Left renal pelvis (tissue), 4 donors: ENCODE measurements around the gene TMEM154. TPM values are rescaled to one million over a fixed set of nuclear protein-coding genes. Genes with fewer than 3 reads are reported as not detected.
A peak's percentile ranks its signal among the peaks of the same experiment; 100 is the strongest.

Source experiments
- DNase-seq, 4 donors: peaks; one replicate each; pipeline ENCODE4 v3.0.0-alpha.2; 2013; ENCODE audit warnings: low read depth in 4 of 4, low spot score in 3 of 4
- polyA plus RNA-seq, 4 donors: library from polyadenylated mRNA; unstranded; fragments of 120-200 nt; gene quantifications; one replicate each; pipeline ENCODE4 v1.2.1, GENCODE V29; 2013; ENCODE audit not compliant: insufficient read length in 4 of 4

The TMEM154 gene
- polyA plus RNA-seq, result 1 to 10 TPM; 1.1 to 3.8 (median 1.8) TPM

GRCh38 chr4:152679414-152680281 is at the start of gene TMEM154:
Gene TMEM154, minus strand, starts transcription at chr4:152679997. Its CDS starts 64 bp downstream, at chr4:152679933.
- peak; percentile 18 to 35 (median 24) for DNase-seq

- no peak for DNase-seq
These were observed 49.7 kb upstream of the TMEM154 start for GRCh38 chr4:152729466-152729865.

- no peak for DNase-seq
These were observed 48.5 kb upstream of the TMEM154 start for GRCh38 chr4:152728343-152728742.

GRCh38 chr4:152727784-152728183 is 48.0 kb upstream of the TMEM154 start:
- DNase-seq, result no peak

GRCh38 chr4:152724494-152724893 is 44.7 kb upstream of the TMEM154 start:
- no peak for DNase-seq

- DNase-seq, result no peak
These were observed 43.4 kb upstream of the TMEM154 start for GRCh38 chr4:152723236-152723635.

- no peak for DNase-seq
These were observed 40.2 kb upstream of the TMEM154 start for GRCh38 chr4:152719801-152720556.

GRCh38 chr4:152719291-152719690 is 39.5 kb upstream of the TMEM154 start:
- DNase-seq, result no peak

- DNase-seq, result no peak
These were observed 35.3 kb upstream of the TMEM154 start for GRCh38 chr4:152715076-152715475.

GRCh38 chr4:152713951-152714705 is 34.3 kb upstream of the TMEM154 start:
- DNase-seq, result no peak

GRCh38 chr4:152709675-152710438 is 30.1 kb upstream of the TMEM154 start:
- no peak for DNase-seq

GRCh38 chr4:152708796-152709195 is 29.0 kb upstream of the TMEM154 start:
- no peak for DNase-seq

GRCh38 chr4:152708361-152708760 is 28.6 kb upstream of the TMEM154 start:
- no peak for DNase-seq

- DNase-seq, result no peak
These were observed 27.8 kb upstream of the TMEM154 start for GRCh38 chr4:152707632-152708031.

- no peak for DNase-seq
These were observed 26.1 kb upstream of the TMEM154 start for GRCh38 chr4:152705903-152706302.

- DNase-seq, result no peak
These were observed 25.0 kb upstream of the TMEM154 start for GRCh38 chr4:152704788-152705187.

GRCh38 chr4:152700151-152700550 is 20.4 kb upstream of the TMEM154 start:
- DNase-seq, result no peak

GRCh38 chr4:152699313-152699712 is 19.5 kb upstream of the TMEM154 start:
- no peak for DNase-seq

- DNase-seq, result no peak
These were observed 18.3 kb upstream of the TMEM154 start for GRCh38 chr4:152698089-152698499.
